ENCODE data around the gene TCF20.

DNA sequence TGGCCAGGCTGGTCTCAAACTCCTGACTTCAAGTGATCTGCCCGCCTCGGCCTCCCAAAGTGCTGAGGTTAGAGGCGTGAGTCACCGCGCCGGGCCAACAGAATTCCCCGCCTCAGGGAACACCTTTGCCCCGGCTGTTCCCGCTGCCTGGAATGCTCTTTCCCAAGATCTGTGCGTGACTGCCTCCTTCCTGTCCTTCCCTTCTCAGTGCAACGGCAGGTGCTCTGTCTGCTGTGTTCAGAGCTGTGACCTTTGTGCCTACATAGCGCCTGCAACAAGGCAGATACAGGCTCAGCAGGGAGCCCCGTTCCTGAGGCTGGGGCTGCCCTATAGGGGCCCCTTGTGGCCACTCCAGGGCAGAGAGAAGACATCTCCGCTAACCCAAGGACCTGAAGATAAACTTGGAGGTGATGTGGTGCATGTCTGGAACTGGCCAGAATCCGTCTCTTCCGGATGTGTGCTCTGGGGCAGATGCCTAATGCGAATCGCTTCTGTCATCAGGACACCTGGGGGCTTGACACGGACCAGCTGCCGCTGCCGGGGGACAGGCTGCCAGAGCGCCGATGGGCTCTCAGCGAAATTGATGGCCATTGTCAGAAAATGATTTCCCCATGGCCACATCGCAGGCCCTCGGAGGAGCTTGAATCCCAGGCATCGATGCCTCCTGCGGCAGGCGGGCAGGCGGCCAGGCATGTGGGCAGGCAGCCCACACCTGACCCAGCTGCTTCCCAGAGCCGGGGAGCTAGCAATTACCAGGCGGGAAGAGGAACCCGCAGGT lies 43.5 kb upstream of the TCF20 start:
- TF ChIP-seq POLR2A (IDR thresholded peaks at IDR 0.05) (no peak), POLR2AphosphoS5 (IDR thresholded peaks at IDR 0.05) (no peak)
- TF ChIP-seq, protein P1, sequence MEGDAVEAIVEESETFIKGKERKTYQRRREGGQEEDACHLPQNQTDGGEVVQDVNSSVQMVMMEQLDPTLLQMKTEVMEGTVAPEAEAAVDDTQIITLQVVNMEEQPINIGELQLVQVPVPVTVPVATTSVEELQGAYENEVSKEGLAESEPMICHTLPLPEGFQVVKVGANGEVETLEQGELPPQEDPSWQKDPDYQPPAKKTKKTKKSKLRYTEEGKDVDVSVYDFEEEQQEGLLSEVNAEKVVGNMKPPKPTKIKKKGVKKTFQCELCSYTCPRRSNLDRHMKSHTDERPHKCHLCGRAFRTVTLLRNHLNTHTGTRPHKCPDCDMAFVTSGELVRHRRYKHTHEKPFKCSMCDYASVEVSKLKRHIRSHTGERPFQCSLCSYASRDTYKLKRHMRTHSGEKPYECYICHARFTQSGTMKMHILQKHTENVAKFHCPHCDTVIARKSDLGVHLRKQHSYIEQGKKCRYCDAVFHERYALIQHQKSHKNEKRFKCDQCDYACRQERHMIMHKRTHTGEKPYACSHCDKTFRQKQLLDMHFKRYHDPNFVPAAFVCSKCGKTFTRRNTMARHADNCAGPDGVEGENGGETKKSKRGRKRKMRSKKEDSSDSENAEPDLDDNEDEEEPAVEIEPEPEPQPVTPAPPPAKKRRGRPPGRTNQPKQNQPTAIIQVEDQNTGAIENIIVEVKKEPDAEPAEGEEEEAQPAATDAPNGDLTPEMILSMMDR (IDR thresholded peaks at IDR 0.05): peak in 4 of 6 experiments; percentile 23 to 47 (median 32)

Measured in upper lobe of left lung (tissue), 4 donors.